ENCODE data around the gene MAMSTR.

Gene MAMSTR

GRCh38 chr19:48715681-48716171, 3.8 kb downstream of the MAMSTR start:
- Mint-ChIP-seq H3K9me3 (peaks cover 15% of the 10 kb centered on the region), H3K36me3 (ENCODE audit: low read depth) (peaks cover 9% of the 10 kb centered on the region), H3K27me3 (ENCODE audit: low read depth, poor library complexity) (peaks cover 10% of the 10 kb centered on the region), H3K4me3 (peak overlapping the region; percentile 87), H3K27ac (peak overlapping the region; percentile 22), H3K4me1 (peaks cover 71% of the 10 kb centered on the region)
- no peak for TF ChIP-seq CTCF (IDR thresholded peaks at IDR 0.05)
- no peak for DNase-seq

- H3K27ac Mint-ChIP-seq = peak overlapping the region; percentile 91
- peaks cover 64% of the 10 kb centered on the region for H3K4me1 Mint-ChIP-seq
- peaks cover 15% of the 10 kb centered on the region for H3K9me3 Mint-ChIP-seq
- no peak for DNase-seq
- TF ChIP-seq CTCF (IDR thresholded peaks at IDR 0.05) = no peak
- H3K27me3 Mint-ChIP-seq (ENCODE audit: low read depth, poor library complexity) = peaks cover 10% of the 10 kb centered on the region
- peaks cover 9% of the 10 kb centered on the region for H3K36me3 Mint-ChIP-seq (ENCODE audit: low read depth)
- H3K4me3 Mint-ChIP-seq = peak overlapping the region; percentile 87
These were observed 4.5 kb downstream of the MAMSTR start for GRCh38 chr19:48714759-48715675.

GRCh38 chr19:48713864-48714755, 5.4 kb downstream of the MAMSTR start:
- Mint-ChIP-seq H3K36me3 (ENCODE audit: low read depth) (peaks cover 9% of the 10 kb centered on the region), H3K4me1 (peaks cover 56% of the 10 kb centered on the region), H3K9me3 (peaks cover 15% of the 10 kb centered on the region), H3K27ac (peak overlapping the region; percentile 91), H3K27me3 (ENCODE audit: low read depth, poor library complexity) (peaks cover 16% of the 10 kb centered on the region), H3K4me3 (peak overlapping the region; percentile 88)
- TF ChIP-seq CTCF (IDR thresholded peaks at IDR 0.05) = no peak
- DNase-seq = peak; percentile 99

- peaks cover 16% of the 10 kb centered on the region for H3K36me3 Mint-ChIP-seq (ENCODE audit: low read depth)
- peaks cover 20% of the 10 kb centered on the region for H3K9me3 Mint-ChIP-seq
- H3K27me3 Mint-ChIP-seq (ENCODE audit: low read depth, poor library complexity) = peaks cover 14% of the 10 kb centered on the region
- peak; percentile 26 for TF ChIP-seq CTCF (IDR thresholded peaks at IDR 0.05)
- DNase-seq = peak; percentile 32
- H3K4me3 Mint-ChIP-seq = peak overlapping the region; percentile 88
- no peak overlapping the region for H3K27ac Mint-ChIP-seq
- peaks cover 55% of the 10 kb centered on the region for H3K4me1 Mint-ChIP-seq
These were observed 6.3 kb downstream of the MAMSTR start for GRCh38 chr19:48713041-48713863.

- Mint-ChIP-seq H3K4me3 (peak overlapping the region; percentile 45), H3K27ac (no peak overlapping the region)
These were observed 8.3 kb downstream of the MAMSTR start for GRCh38 chr19:48711106-48711662.

More at GRCh38 chr19:48711106-48711662, 8.3 kb downstream of the MAMSTR start:
- Mint-ChIP-seq H3K27me3 (ENCODE audit: low read depth, poor library complexity) (peaks cover 22% of the 10 kb centered on the region), H3K9me3 (peaks cover 20% of the 10 kb centered on the region), H3K4me1 (peaks cover 42% of the 10 kb centered on the region), H3K36me3 (ENCODE audit: low read depth) (peaks cover 24% of the 10 kb centered on the region)
- no peak for TF ChIP-seq CTCF (IDR thresholded peaks at IDR 0.05)
- no peak for DNase-seq

Measured in nephron progenitor cell (in vitro differentiated cells).